CD4-positive, alpha-beta T cell (primary cell): ENCODE measurements around the gene NPM1. TPM values are rescaled to one million over a fixed set of nuclear protein-coding genes. Genes with fewer than 3 reads are reported as not detected.

Source experiments
- ATAC-seq: fragments of 200-7000 bp; cut with Tn5 transposase; one replicate; pipeline ENCODE4 v1.10.0; 2022; ENCODE audit warnings: mild to moderate bottlenecking; ENCODE audit not compliant: poor library complexity
- CTCF ChIA-PET: fragments of 350-600 bp; sonication (Branson Sonifier 250); formaldehyde crosslinking; loops from one replicate; lab custom pipeline; 2021; ENCODE audit warnings: antibody characterized with exemption, inconsistent platforms; lab: Charles Lee
- POLR2A ChIA-PET: fragments of 350-600 bp; sonication (Branson Sonifier 250); formaldehyde crosslinking; loops from one replicate; lab custom pipeline; 2021; ENCODE audit warnings: antibody characterized with exemption, inconsistent platforms; lab: Charles Lee
- DNase-seq, 14 experiments: peaks; one replicate each; pipeline ENCODE4 v3.0.0-alpha.2; 2013 to 2020; ENCODE audit warnings: mixed read lengths in 2 of 14
- H3K27ac ChIP-seq, 2 donors: one replicate each; pipeline versions ENCODE4 v1.5.1 to v1.7.0; 2013; ENCODE audit warnings: low read length in 2 of 2, low read depth in 1 of 2, mild to moderate bottlenecking in 1 of 2
- H3K27me3 ChIP-seq, 2 experiments: 1 replicate in 1 of 2; 2 replicates in 1 of 2; pipeline versions ENCODE4 v1.6.1 to v1.7.0; 2013; ENCODE audit warnings: low read length in 2 of 2, control low read depth in 1 of 2, mild to moderate bottlenecking in 1 of 2, moderate library complexity in 1 of 2; ENCODE audit not compliant: insufficient read depth in 2 of 2, control insufficient read depth in 1 of 2
- H3K36me3 ChIP-seq: one replicate; pipeline ENCODE4 v1.6.1; 2013; ENCODE audit warnings: low read length, control low read depth; ENCODE audit not compliant: insufficient read depth
- H3K4me1 ChIP-seq: one replicate; pipeline ENCODE4 v1.6.1; 2013; ENCODE audit warnings: low read length, control low read depth; ENCODE audit not compliant: insufficient read depth
- H3K4me3 ChIP-seq: one replicate; pipeline ENCODE4 v1.5.1; 2013; ENCODE audit warnings: mild to moderate bottlenecking, low read length, moderate library complexity
- H3K9me3 ChIP-seq, 2 experiments: 1 replicate in 1 of 2; 2 replicates in 1 of 2; pipeline versions ENCODE4 v1.6.1 to v1.7.0; 2013; ENCODE audit warnings: low read length in 2 of 2, mild to moderate bottlenecking in 2 of 2, control low read depth in 1 of 2, moderate library complexity in 1 of 2; ENCODE audit not compliant: control insufficient read depth in 1 of 2, insufficient read depth in 1 of 2
- H3K27ac Mint-ChIP-seq: one replicate; pipeline ENCODE4 v1.8.0; 2020; ENCODE audit warnings: mixed read lengths
- H3K27me3 Mint-ChIP-seq: one replicate; pipeline ENCODE4 v1.8.0; 2021; ENCODE audit warnings: mixed read lengths
- H3K36me3 Mint-ChIP-seq: one replicate; pipeline ENCODE4 v1.8.0; 2021; ENCODE audit warnings: low read depth, mixed read lengths
- H3K4me1 Mint-ChIP-seq: one replicate; pipeline ENCODE4 v1.8.0; 2021; ENCODE audit warnings: low read depth, mixed read lengths
- H3K4me3 Mint-ChIP-seq: one replicate; pipeline ENCODE4 v1.8.0; 2020; ENCODE audit warnings: mild to moderate bottlenecking, mixed read lengths
- H3K9me3 Mint-ChIP-seq: one replicate; pipeline ENCODE4 v1.8.0; 2020; ENCODE audit warnings: mixed read lengths
- CTCF ChIP-seq: fragments of 200-600 bp; IDR thresholded peaks from one replicate; pipeline ENCODE4 v1.8.0; 2022; ENCODE audit warnings: antibody characterized with exemption, mild to moderate bottlenecking
- intact Hi-C, 2 experiments: fragments of 100-400 bp; cut with DNase I in 1 of 2; cut with micrococcal nuclease in 1 of 2; formaldehyde crosslinking; loops; one replicate each; pipeline versions ENCODE4 v1.15.1 to v1.9.0; 2023 to 2025; cut with DNase I, micrococcal nuclease
- total RNA-seq, 174 experiments: library from RNA in 2 of 174; stranded (reverse) in 2 of 174; gene quantifications; one replicate each; pipeline ENCODE4 v1.2.3 and lab custom pipeline; 2021 to 2026

NPM1 gene
- total RNA-seq, 2 experiments from 2014 or later: 1,243 to 1,379 TPM

DNA sequence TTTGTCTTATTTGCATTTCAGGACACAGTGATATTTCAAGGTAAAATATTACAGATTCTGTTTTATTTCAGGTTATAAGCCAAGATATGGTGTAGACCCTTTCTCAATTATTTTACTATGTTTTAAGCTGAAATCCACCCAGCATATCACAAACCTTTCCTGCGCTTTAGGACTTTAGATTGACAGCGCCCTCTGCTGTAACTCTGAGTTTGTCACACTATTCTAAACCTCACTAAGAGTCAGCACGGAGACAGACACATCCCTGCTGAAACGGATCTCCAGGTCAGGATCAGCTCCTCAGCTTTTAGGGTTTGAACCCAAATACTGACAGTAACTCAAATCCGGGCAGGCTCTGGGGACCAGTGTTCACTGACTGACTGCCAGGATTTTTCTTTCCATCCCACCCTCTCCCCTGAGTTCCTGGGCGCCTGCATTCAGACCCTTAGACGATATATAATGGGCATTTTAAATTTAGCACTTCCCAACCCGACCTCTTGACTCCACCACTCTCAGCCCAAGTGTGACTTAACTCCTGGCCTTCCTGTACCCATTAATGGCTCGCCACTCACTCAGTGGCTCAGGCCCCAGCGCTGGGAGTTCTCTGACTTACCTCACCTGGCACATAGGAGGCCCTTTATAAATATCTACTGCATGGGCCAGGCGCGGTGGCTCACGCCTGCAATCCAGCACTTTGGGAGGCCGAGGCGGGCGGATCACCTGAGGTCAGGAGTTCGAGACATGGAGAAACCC, 45.1 kb upstream of the NPM1 start:
- CTCF ChIA-PET: no interaction called here
- H3K27ac ChIP-seq: no peak overlapping the region
- peaks cover 0 to 15% of the 10 kb centered on the region in 2 experiments for H3K27me3 ChIP-seq
- intact Hi-C loops: loop anchor here (5.0 to 10.0 kb wide), 4 partner anchors 135 to 1238 kb away; partner anchors contain the start of gene FOXI1 (in 1 of the 2)
- DNase-seq (peak in 4 of 14 experiments; percentile 24 to 59 (median 45)), ATAC-seq (no peak)
- no peaks in the 10 kb centered on the region for H3K9me3 ChIP-seq
- POLR2A ChIA-PET: no interaction called here
- no peak overlapping the region for H3K4me3 Mint-ChIP-seq
- no peaks in the 10 kb centered on the region for H3K4me1 ChIP-seq
- peaks cover 27% of the 10 kb centered on the region for H3K27me3 Mint-ChIP-seq
- no peaks in the 10 kb centered on the region for H3K4me1 Mint-ChIP-seq
- H3K4me3 ChIP-seq: no peak overlapping the region
- H3K9me3 Mint-ChIP-seq: no peaks in the 10 kb centered on the region
- H3K36me3 Mint-ChIP-seq: no peaks in the 10 kb centered on the region
- TF ChIP-seq CTCF: peak; percentile 31
- H3K27ac Mint-ChIP-seq: no peak overlapping the region
- H3K36me3 ChIP-seq: no peaks in the 10 kb centered on the region

GRCh38 chr5:171344936-171345608, 42.6 kb upstream of the NPM1 start:
- H3K4me1 ChIP-seq: no peaks in the 10 kb centered on the region
- H3K36me3 Mint-ChIP-seq: no peaks in the 10 kb centered on the region
- DNase-seq: no peak
- no peak for TF ChIP-seq CTCF
- H3K9me3 Mint-ChIP-seq: no peaks in the 10 kb centered on the region
- intact Hi-C loops: loop anchor here (5.0 to 10.0 kb wide), 4 partner anchors 138 to 1240 kb away; partner anchors contain the start of gene FOXI1 (in 1 of the 2)
- peaks cover 0 to 6% of the 10 kb centered on the region in 2 experiments for H3K27me3 ChIP-seq
- no peak overlapping the region for H3K4me3 Mint-ChIP-seq
- H3K4me1 Mint-ChIP-seq: no peaks in the 10 kb centered on the region
- H3K27ac ChIP-seq: no peak overlapping the region
- H3K4me3 ChIP-seq: no peak overlapping the region
- no peak overlapping the region for H3K27ac Mint-ChIP-seq
- no peak for ATAC-seq
- H3K9me3 ChIP-seq: no peaks in the 10 kb centered on the region
- ChIA-PET POLR2A (no interaction called here), CTCF (no interaction called here)
- peaks cover 17% of the 10 kb centered on the region for H3K27me3 Mint-ChIP-seq
- H3K36me3 ChIP-seq: no peaks in the 10 kb centered on the region

- H3K27me3 Mint-ChIP-seq: peaks cover 6% of the 10 kb centered on the region
- CTCF ChIA-PET: no interaction called here
- no peak overlapping the region for H3K4me3 Mint-ChIP-seq
- Histone ChIP-seq H3K36me3 (no peaks in the 10 kb centered on the region), H3K27me3 (no peaks in the 10 kb centered on the region), H3K4me1 (peaks cover 6% of the 10 kb centered on the region), H3K9me3 (no peaks in the 10 kb centered on the region), H3K4me3 (no peak overlapping the region), H3K27ac (no peak overlapping the region)
- no peak for DNase-seq
- intact Hi-C loops: no loop called here
- no peaks in the 10 kb centered on the region for H3K36me3 Mint-ChIP-seq
- no peaks in the 10 kb centered on the region for H3K9me3 Mint-ChIP-seq
- POLR2A ChIA-PET: no interaction called here
- TF ChIP-seq CTCF: no peak
- H3K27ac Mint-ChIP-seq: no peak overlapping the region
- H3K4me1 Mint-ChIP-seq: no peaks in the 10 kb centered on the region
- no peak for ATAC-seq
Observed at GRCh38 chr5:171351536-171352073, 36.0 kb upstream of the NPM1 start.
